Endothelial cell of umbilical vein (primary cell): ENCODE results near the gene POU6F1. TPM values are rescaled to one million over a fixed set of nuclear protein-coding genes. Genes with fewer than 3 reads are reported as not detected.

Experiments used
- BruUV-seq: library from RNA; stranded (reverse); fragments of 400-500 nt; replicated peaks from 2 replicates; lab custom pipeline; 2021; lab: Mats Ljungman, UMichigan
- CTCF ChIA-PET: fragments of 300-600, 350-600 bp; sonication (Branson Sonifier 250); formaldehyde crosslinking; loops from one replicate; lab custom pipeline; 2021; ENCODE audit warnings: antibody characterized with exemption, inconsistent platforms; lab: Charles Lee
- POLR2A ChIA-PET: fragments of 300-600, 350-600 bp; sonication (Branson Sonifier 250); formaldehyde crosslinking; loops from one replicate; lab custom pipeline; 2021; ENCODE audit warnings: antibody characterized with exemption, inconsistent platforms; lab: Charles Lee
- DNase-seq: peaks from one replicate; pipeline ENCODE4 v3.0.0-alpha.2; 2011; ENCODE audit warnings: low read depth, low spot score
- FAIRE-seq: peaks from 2 replicates; lab custom pipeline; 2011; peaks lifted over from hg19 to GRCh38; lab: Jason Lieb, UNC
- H2AFZ ChIP-seq: 2 replicates; pipeline ENCODE4 v1.6.0; 2012; ENCODE audit warnings: low read depth, low read length, control low read depth, inconsistent platforms
- H3K27ac ChIP-seq: 2 replicates; pipeline ENCODE4 v1.5.1; 2011; ENCODE audit warnings: low read depth, mild to moderate bottlenecking, control low read depth, low read length, moderate library complexity; ENCODE audit not compliant: insufficient read depth
- H3K27me3 ChIP-seq, 2 experiments: 2 replicates each; pipeline versions ENCODE4 v1.6.0 to v1.6.1; 2011; ENCODE audit warnings: low read length in 2 of 2, mixed read lengths in 1 of 2; ENCODE audit not compliant: control insufficient read depth in 2 of 2, insufficient read depth in 2 of 2
- H3K36me3 ChIP-seq, 2 experiments: 2 replicates in 1 of 2; 3 replicates in 1 of 2; pipeline ENCODE4 v1.5.1; 2011; ENCODE audit warnings: low read length in 2 of 2, mild to moderate bottlenecking in 1 of 2, moderate library complexity in 1 of 2; ENCODE audit not compliant: control insufficient read depth in 2 of 2, insufficient read depth in 2 of 2; ENCODE audit errors: extremely low read depth in 1 of 2
- H3K4me1 ChIP-seq: 3 replicates; pipeline ENCODE4 v1.5.1; 2011; ENCODE audit warnings: mild to moderate bottlenecking, low read length; ENCODE audit not compliant: control insufficient read depth, insufficient read depth; ENCODE audit errors: extremely low read depth
- H3K4me2 ChIP-seq: 2 replicates; pipeline ENCODE4 v1.6.1; 2011; ENCODE audit warnings: low read length, control low read depth, mixed read lengths; ENCODE audit not compliant: insufficient read depth
- H3K4me3 ChIP-seq, 3 experiments: fragments of 200-600 bp in 1 of 3; sonication (generic), shearing (Covaris generic) in 1 of 3; replicated peaks in 1 of 3; 2 replicates each; pipeline ENCODE4 v1.5.1; 2011 to 2016; ENCODE audit warnings: control low read depth in 3 of 3, low read length in 3 of 3, mild to moderate bottlenecking in 2 of 3, inconsistent platforms in 1 of 3, low read depth in 1 of 3, moderate library complexity in 1 of 3; ENCODE audit not compliant: insufficient read depth in 1 of 3
- H3K79me2 ChIP-seq: 2 replicates; pipeline ENCODE4 v1.6.0; 2012; ENCODE audit warnings: low read length, inconsistent platforms; ENCODE audit not compliant: control insufficient read depth, insufficient read depth
- H3K9ac ChIP-seq: replicated peaks from 2 replicates; pipeline ENCODE3; 2011; ENCODE audit warnings: low read length, control low read depth; ENCODE audit not compliant: insufficient read depth; ENCODE audit errors: extremely low read depth
- H3K9me1 ChIP-seq: replicated peaks from 3 replicates; pipeline ENCODE4 v1.6.0; 2011; ENCODE audit warnings: mild to moderate bottlenecking, low read length; ENCODE audit not compliant: control insufficient read depth, insufficient read depth; ENCODE audit errors: extremely low read depth
- H3K9me3 ChIP-seq: replicated peaks from 2 replicates; pipeline ENCODE4 v1.5.1; 2012; ENCODE audit warnings: low read length, inconsistent platforms; ENCODE audit not compliant: control insufficient read depth, insufficient read depth
- H4K20me1 ChIP-seq: replicated peaks from 2 replicates; pipeline ENCODE3; 2011; ENCODE audit warnings: mild to moderate bottlenecking, low read length; ENCODE audit not compliant: control insufficient read depth, insufficient read depth; ENCODE audit errors: extremely low read depth
- EZH2 ChIP-seq: IDR thresholded peaks from 2 replicates; pipeline ENCODE4 v1.6.1; 2012; ENCODE audit warnings: borderline replicate concordance, low read depth, mild to moderate bottlenecking, moderate library complexity, low read length, inconsistent platforms; ENCODE audit not compliant: severe bottlenecking
- FOS ChIP-seq: IDR thresholded peaks from 2 replicates; pipeline ENCODE4 v1.6.1; 2011; ENCODE audit warnings: mild to moderate bottlenecking, low read length, moderate library complexity, borderline replicate concordance; ENCODE audit not compliant: insufficient read depth
- GATA2 ChIP-seq: IDR thresholded peaks from 2 replicates; pipeline ENCODE4 v1.7.0; 2011; ENCODE audit warnings: low read depth, mild to moderate bottlenecking, moderate library complexity, mixed read lengths, low read length; ENCODE audit not compliant: insufficient read length, insufficient read depth
- JUN ChIP-seq: IDR thresholded peaks from 2 replicates; pipeline ENCODE4 v1.6.1; 2011; ENCODE audit warnings: borderline replicate concordance, low read depth; ENCODE audit not compliant: insufficient read length, insufficient read depth
- MAX ChIP-seq: IDR thresholded peaks from 2 replicates; pipeline ENCODE4 v1.6.1; 2011; ENCODE audit not compliant: insufficient read depth, insufficient read length
- MYC ChIP-seq: IDR thresholded peaks from one replicate; pipeline ENCODE4 v1.6.1; 2011; ENCODE audit warnings: mild to moderate bottlenecking, low read depth, low read length
- POLR2A ChIP-seq: IDR thresholded peaks from 2 replicates; pipeline ENCODE4 v1.6.1; 2012; ENCODE audit warnings: low read depth, mild to moderate bottlenecking, control low read depth, low read length
- POLR2AphosphoS5 ChIP-seq: IDR thresholded peaks from 2 replicates; pipeline ENCODE4 v1.6.1; 2012; ENCODE audit warnings: low read depth, mild to moderate bottlenecking, control low read depth, low read length, moderate library complexity; ENCODE audit not compliant: insufficient read depth
- dilution Hi-C: fragments of 300-500 bp; cut with MboI; formaldehyde crosslinking; loops from one replicate; pipeline ENCODE4 v1.15.0; 2019; ENCODE audit warnings: low sequenced_read_pairs; ENCODE audit not compliant: extremely low pct_ligation_motif_present
- intact Hi-C: fragments of 100-400 bp; cut with micrococcal nuclease; formaldehyde crosslinking; loops from one replicate; pipeline ENCODE4 v1.10.0; 2022
- polyA plus RNA-seq, 4 experiments: library from polyadenylated mRNA; depleted of rRNA in 3 of 4; stranded (reverse) in 3 of 4; unstranded in 1 of 4; fragments of >200 nt; gene quantifications; 2 replicates each; pipeline versions ENCODE4 v1.2.1 to v1.2.3, GENCODE V29; 2011 to 2012; ENCODE audit warnings: missing spikeins in 1 of 4
- total RNA-seq: library from RNA; stranded (reverse); gene quantifications from 2 replicates; pipeline ENCODE4 v1.2.3, GENCODE V29; 2021
- TF ChIP-seq, protein P1 (sequence below), 2 donors: IDR thresholded peaks; 1 replicate in 1 of 2; 2 replicates in 1 of 2; pipeline ENCODE4 v1.5.1; 2011; ENCODE audit warnings: low read length in 2 of 2, mild to moderate bottlenecking in 2 of 2, moderate library complexity in 2 of 2, control low read depth in 1 of 2, inconsistent platforms in 1 of 2, low read depth in 1 of 2; ENCODE audit not compliant: insufficient read depth in 1 of 2; ENCODE audit errors: extremely low read depth in 1 of 2

The POU6F1 gene
- total and polyA plus RNA-seq, 2 donors (not counting 3 experiments of a cell fraction or from before 2014, with no cell fraction given), result 5.4 to 14.4 TPM

DNA sequence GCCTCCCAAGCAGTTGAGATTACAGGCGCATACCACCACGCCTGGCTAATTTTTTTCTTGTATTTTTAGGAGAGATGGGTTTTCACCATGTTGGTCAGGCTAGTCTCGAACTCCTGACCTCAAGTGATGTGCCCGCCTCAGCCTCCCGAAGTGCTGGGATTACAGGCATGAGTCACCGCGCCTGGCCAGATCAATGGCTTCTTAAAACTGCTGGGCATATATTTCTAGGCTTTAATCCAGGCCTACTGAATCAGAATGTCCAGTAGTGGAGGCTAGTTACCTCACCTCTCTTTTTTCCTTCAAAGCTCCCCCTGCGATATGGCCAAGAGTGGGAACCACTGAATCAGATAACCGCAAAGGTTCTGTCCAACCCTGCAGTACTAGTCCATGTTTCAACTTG is 17.1 kb downstream of the POU6F1 start:
- ChIA-PET POLR2A (no interaction called here), CTCF (no interaction called here)
- Histone ChIP-seq H3K9me3 (no peaks in the 10 kb centered on the region), H3K27me3 (no peaks in the 10 kb centered on the region), H3K4me2 (no peak overlapping the region), H4K20me1 (no peaks in the 10 kb centered on the region), H3K4me3 (no peak overlapping the region), H3K4me1 (no peaks in the 10 kb centered on the region), H3K27ac (no peak overlapping the region), H3K9me1 (no peaks in the 10 kb centered on the region), H3K9ac (no peak overlapping the region), H3K36me3 (no peaks in the 10 kb centered on the region), H3K79me2 (no peaks in the 10 kb centered on the region), H2AFZ (no peak overlapping the region)
- intact Hi-C loops, result no loop called here
- dilution Hi-C loops, result no loop called here
- TF ChIP-seq FOS, result no peak
- no peak for TF ChIP-seq MAX
- TF ChIP-seq MYC, result no peak
- TF ChIP-seq, protein P1, sequence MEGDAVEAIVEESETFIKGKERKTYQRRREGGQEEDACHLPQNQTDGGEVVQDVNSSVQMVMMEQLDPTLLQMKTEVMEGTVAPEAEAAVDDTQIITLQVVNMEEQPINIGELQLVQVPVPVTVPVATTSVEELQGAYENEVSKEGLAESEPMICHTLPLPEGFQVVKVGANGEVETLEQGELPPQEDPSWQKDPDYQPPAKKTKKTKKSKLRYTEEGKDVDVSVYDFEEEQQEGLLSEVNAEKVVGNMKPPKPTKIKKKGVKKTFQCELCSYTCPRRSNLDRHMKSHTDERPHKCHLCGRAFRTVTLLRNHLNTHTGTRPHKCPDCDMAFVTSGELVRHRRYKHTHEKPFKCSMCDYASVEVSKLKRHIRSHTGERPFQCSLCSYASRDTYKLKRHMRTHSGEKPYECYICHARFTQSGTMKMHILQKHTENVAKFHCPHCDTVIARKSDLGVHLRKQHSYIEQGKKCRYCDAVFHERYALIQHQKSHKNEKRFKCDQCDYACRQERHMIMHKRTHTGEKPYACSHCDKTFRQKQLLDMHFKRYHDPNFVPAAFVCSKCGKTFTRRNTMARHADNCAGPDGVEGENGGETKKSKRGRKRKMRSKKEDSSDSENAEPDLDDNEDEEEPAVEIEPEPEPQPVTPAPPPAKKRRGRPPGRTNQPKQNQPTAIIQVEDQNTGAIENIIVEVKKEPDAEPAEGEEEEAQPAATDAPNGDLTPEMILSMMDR (IDR thresholded peaks at IDR 0.05; ENCODE audit: extremely low read depth in 1 of 2, insufficient read depth in 1 of 2, low read depth in 1 of 2, low read length in 2 of 2), result no peak
- TF ChIP-seq EZH2, result no peak
- no peak for TF ChIP-seq POLR2A
- no peak for TF ChIP-seq GATA2
- no peak for TF ChIP-seq POLR2AphosphoS5
- TF ChIP-seq JUN, result no peak
- no TSS peak for BruUV-seq
- FAIRE-seq, result no peak
- no peak for DNase-seq
